Stromal cell of bone marrow (primary cell): ENCODE results near the gene DEDD2.
"Not testable (repeated sequence)": the region's sequence is repeated elsewhere in the genome, so short reads cannot be mapped to it uniquely, and the experiment has no call there.

Experiments used
- DNase-seq: peaks from one replicate; pipeline ENCODE4 v3.0.0-alpha.2; 2012; ENCODE audit warnings: low read depth

DEDD2 gene, protein sequence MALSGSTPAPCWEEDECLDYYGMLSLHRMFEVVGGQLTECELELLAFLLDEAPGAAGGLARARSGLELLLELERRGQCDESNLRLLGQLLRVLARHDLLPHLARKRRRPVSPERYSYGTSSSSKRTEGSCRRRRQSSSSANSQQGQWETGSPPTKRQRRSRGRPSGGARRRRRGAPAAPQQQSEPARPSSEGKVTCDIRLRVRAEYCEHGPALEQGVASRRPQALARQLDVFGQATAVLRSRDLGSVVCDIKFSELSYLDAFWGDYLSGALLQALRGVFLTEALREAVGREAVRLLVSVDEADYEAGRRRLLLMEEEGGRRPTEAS

DNA sequence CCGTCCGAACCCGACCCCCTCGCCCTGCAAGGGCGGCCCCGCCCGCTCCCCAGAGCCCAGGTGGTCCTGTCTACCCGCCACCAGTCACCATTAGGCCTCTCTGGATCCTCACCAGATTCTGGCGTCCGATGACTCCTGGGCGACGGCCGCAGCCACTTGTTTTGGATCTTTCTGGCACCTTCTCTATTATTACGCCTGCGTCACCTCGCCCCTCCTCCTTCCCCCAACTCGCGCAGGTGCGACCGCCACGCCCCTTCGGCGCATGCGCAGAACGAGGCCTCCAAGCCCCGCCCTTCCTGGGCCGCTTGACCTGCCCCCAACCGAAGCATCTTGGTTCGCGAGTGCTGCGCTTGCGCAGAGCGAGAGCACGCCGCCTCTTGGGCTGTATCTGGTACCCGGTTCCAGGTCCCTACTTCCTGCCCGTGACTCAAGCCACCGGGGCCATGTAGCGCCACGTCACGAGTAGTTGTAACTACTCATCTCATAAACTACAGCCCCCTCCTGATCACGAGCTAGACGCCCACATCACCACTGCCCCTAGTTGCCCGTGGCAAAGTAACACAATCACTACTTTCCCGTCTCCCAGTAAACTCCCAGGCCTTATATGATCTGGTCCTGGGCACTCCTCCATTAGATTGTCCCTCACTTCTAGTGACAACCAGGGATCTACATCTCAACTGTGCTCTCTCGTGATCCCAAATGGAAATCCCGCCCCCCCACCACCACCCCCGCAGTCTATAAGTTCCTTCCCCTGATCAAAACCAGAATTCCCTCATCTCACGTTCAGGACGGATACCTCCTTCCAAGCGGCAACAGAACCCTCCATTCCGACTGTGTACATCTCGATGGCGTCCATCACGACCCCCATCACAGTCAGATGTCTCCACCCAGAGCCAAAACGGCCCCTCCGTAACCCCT, at the start of gene DEDD2:
Gene DEDD2, minus strand, starts transcription at position 158 of the 918 bp plus-strand sequence. CDS start 670 bp downstream, outside the sequence.
- DNase-seq, result peak; percentile 95

GRCh38 chr19:42266928-42267603, 49.6 kb upstream of the DEDD2 start:
- not testable (repeated sequence) for DNase-seq

- not testable (repeated sequence) for DNase-seq
Measured at GRCh38 chr19:42266105-42266504, 48.6 kb upstream of the DEDD2 start.

DNA sequence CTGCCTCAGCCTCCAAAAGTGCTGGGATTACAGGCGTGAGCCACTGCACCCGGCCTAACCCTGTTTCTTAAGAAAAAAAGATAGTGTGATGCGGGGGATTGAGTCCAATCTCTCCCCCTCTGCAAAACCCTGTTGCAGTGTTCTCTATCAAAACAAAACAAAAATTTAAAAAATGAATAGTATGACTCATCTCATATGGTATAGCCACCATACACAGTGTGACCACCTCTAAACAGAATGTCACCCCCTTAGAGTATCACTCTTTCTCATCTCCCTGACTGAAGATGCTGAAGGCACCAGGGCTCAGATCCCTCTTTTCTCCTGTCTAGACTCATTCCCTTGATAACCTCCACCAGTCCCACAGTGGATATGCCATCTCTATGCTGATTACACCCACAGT, 44.3 kb upstream of the DEDD2 start:
- DNase-seq, result no peak

DNA sequence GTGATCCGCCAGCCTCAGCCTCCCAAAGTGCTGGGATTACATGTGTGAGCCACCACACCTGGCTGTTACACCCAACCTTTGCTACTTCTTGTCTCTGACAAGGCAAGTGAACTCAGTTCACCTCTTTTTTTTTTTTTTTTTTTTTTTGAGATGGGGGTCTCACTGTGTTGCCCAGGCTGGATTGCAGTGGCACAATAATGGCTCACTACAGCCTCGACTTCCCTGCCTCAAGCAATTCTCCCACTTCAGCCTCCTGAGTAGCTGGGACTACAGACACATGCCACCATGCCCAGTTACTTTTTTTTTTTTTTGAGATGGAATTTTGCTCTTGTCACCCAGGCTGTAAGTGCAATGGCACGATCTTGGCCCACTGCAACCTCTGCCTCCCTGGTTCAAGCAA, 40.4 kb upstream of the DEDD2 start:
- not testable (repeated sequence) for DNase-seq

GRCh38 chr19:42255766-42256745, 38.6 kb upstream of the DEDD2 start:
- DNase-seq, result no peak

DNA sequence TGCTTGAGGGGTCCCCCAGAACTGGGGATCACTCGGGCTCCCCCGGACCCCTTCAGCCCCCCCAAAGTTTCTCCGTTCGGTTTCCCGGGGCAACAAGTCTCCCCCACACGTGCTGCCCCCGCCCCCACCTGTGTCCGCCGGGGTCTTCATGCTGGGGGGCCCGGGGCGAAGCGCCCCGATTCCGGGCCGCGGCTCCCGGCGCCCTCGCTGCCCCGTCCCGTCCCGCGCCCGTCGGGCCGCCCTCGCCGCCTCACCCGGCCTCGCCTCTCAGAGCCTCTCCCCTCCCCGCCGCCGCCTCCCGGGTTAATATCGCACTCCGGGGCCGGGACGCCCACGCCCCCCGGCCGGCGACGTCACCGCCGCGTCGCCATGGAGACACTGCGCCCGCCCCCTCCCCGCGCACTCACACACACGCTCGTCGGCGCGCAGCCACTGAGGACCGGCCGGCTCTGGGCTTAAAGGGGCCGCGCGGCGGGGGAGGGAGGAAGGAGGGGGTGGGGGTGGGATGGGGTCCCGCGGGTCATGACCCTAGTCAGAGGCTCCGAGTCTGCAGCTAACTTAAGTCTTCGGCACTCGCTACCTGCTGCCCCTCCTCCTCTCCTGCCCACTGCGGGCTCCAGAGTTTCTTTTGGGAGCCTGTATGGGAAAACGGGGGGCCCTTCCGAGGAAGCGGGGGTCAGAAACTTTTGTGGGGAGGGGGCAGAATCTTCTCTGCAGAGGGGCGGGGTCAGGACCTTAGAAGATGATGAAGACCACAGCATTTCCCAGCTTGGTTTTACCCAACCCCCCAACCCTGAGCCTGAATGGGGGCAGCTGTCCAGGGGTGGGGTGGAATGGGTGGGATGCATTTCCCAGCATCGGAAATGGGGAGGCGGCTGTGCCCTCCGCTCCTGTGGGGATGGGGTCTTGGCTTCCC, 37.6 kb upstream of the DEDD2 start, which contains the start of gene ERF:
Gene ERF, minus strand, starts transcription at position 279 of the 916 bp plus-strand sequence. Its CDS starts 129 bp downstream, at position 150.
- peak; percentile 83 for DNase-seq

GRCh38 chr19:42254089-42254849, 36.8 kb upstream of the DEDD2 start:
- no peak for DNase-seq

- DNase-seq, result no peak
Measured at GRCh38 chr19:42253245-42254088, 36.0 kb upstream of the DEDD2 start.

GRCh38 chr19:42252365-42253244, 35.1 kb upstream of the DEDD2 start:
- DNase-seq, result no peak

DNA sequence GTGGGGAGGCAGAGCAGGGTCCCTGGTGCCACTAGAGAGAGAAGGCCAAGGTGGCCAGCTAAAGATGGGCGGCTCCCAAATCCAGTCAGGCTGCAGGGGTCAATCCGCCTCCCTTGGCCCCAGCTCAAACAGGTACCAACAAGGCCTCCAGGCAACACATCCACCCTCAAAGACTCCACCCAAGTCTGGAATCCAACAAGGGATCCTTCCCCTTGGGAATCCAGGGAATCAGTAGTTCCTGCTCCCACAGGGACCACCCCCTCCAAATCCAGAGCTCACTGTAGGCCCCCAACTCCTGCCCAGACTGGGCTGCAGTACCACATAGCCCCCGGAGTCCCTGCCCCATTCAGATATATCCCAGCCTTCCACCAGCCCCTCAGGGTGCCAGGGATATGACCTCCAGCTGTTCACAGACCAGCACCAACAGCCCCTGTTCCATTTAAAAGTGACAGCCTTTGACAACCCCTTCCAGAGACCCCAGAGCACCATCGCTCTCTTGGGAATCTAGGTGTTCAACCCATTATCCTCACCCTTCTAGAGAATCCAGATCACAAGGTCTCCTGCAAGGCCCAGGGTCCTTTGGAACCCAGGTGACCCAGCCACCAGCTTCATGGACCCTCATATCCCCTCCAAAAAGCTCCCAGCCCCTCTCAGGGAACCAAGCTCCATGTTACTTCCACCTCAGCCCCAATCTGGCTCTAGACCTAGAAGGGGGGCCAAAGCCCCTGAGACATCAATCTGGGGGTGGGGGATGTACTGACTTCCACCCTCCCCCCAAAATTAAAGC, 34.3 kb upstream of the DEDD2 start:
- DNase-seq, result no peak

GRCh38 chr19:42250666-42251531, 33.4 kb upstream of the DEDD2 start:
- no peak for DNase-seq

DNA sequence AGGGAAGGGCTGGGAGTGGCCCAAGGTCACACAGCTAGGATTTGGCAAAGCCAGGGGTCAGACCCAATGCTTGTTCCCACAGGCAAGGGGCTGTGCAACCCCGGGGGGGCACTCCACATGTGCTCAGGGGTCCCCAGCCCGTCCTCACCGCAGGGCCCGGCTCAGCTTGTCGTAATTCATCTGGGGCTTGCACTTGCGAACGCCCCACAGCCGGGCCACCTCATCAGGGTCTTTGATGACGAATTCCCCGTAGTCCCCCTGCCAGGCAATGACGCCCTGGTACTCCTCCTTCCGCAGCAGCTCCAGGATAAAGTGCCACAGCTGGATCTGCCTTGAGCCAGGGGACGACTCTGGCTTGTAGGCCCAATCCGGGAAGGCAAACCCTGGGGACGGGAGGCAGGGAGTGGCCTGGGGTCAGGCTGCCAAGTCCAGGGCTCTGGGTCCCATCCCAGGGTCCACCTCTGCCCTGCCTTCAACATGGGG, 32.7 kb upstream of the DEDD2 start:
- DNase-seq, result no peak

- no peak for DNase-seq
Measured at GRCh38 chr19:42249769-42250168, 32.3 kb upstream of the DEDD2 start.

DNA sequence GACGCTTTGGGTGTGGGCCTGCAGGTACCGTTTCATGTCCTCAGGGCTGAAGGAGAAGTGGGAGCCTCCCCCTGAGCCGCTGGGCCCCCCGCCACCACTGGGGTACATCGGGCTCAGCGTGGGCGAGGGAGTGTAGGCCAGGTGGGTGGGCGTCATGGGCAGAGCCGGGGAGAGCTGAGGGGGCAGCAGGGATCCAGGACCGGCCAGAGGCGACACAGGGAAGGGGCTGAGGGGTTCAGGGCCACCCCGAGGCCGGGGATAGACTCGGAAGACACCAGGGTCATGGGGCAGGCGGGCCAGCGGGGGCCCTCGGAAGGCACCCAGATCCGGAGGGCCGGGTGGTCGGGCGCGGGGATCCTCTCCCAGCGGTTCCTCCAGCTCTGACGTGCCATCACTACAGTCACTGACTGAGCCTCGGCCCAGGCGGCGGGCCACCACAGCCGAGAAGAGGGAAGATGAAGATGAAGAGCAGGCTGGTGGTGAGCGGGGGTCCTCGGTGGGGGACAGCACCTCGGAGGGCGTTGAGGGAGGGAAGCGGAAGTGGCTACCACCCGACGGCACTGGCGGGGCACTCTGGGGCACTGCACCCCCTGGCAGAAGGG, 31.8 kb upstream of the DEDD2 start:
- DNase-seq, result no peak
